ENCODE measurements around the gene MCRIP1.
A peak's percentile ranks its signal among the peaks of the same experiment; 100 is the strongest.

MCRIP1 gene

GRCh38 chr17:81833160-81833920 lies at the start of gene MCRIP1:
TSS of gene MCRIP1 (minus strand) at chr17:81833291. CDS start at chr17:81824506, 8,785 bp downstream.
- DNase-seq (ENCODE audit: low read depth in 2 of 2): peak; percentile 88 to 90

DNA sequence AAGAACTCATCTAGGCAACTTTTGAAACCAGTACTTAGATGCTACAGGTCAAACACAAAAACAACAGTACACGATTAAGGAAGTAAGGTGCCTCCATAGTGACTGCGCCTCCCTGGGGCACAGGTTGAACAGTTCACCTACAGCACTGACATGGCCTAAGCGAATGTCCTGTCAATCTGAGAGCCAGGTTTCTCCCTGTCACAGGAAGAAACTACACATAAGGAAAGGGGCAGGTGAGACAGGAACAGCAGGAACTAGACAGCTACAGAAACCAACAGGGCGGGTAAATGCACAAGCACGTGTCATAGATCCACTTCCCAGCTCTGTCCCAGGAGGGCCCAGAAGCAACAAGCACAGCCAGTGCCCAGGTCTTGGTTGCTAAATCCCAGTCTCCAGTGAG lies 46.0 kb upstream of the MCRIP1 start:
- DNase-seq (ENCODE audit: low read depth in 2 of 2): no peak

DNA sequence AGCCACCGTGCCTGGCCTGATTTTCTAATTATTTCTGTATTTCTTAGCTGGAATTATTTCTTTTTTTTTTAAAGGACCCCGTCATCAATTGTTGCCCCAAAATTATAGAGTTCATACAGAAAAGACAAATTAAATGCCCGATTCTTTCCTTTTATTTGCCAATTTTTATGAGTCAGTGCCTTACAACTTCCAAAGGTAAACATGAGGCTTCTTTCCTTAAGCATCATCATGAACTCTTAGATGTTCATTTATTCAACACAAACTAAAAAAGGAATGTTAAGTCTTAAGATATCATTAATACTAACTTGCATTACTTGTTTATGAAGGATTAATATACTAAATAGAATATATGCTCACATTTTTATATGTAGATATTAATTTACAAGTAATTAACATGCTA lies 45.2 kb upstream of the MCRIP1 start:
- no peak for DNase-seq (ENCODE audit: low read depth in 2 of 2)

DNA sequence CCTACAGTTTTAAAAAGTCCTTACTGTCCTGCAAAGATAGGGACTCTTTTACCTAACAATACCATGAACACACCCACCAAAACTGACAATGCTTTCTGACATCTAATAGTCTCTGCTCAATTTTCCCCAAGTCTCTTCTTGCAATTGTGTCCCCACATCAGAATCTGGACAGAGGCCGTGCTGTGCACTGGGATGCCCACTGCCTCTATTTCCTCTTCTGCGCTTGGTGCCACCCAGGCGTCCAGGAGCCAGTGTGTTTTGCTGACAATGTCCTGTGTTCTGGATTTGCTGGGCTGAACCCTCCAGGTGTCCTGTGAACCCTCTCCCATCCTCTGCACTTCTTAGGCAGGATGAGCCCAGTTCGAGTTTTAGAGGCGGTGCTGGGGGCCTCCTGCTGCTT lies 44.5 kb upstream of the MCRIP1 start:
- no peak for DNase-seq (ENCODE audit: low read depth in 2 of 2)

GRCh38 chr17:81871387-81872230 lies 38.5 kb upstream of the MCRIP1 start:
- peak; percentile 92 to 93 for DNase-seq (ENCODE audit: low read depth in 2 of 2)

DNA sequence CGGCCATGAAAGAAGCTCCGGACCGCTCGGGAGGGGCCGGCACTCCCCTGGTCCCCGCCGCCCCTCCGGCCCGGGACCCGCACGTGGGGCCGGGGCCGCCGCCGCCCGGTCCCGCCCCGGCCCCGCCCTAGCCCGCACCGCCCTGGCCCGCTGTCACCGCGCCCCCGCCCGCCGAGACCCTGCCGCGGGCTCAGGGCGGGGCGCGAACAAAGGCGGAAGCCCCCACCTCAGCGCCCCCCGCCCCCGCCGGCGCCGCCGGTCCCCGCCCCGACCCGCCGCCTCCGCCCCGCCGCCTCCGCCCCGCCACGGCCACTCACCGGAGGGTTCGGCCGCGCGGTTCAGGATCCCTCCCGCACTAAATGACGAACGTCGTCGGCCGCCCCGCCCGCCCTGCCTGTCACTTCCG lies 37.9 kb upstream of the MCRIP1 start, which contains the start of gene ARHGDIA:
Gene ARHGDIA (minus strand): TSS at position 357 of the 406 bp plus-strand sequence. CDS start 1,407 bp downstream, outside the sequence.
- DNase-seq (ENCODE audit: low read depth in 2 of 2): no peak

GRCh38 chr17:81870131-81870980 lies 37.3 kb upstream of the MCRIP1 start:
- no peak for DNase-seq (ENCODE audit: low read depth in 2 of 2)

DNA sequence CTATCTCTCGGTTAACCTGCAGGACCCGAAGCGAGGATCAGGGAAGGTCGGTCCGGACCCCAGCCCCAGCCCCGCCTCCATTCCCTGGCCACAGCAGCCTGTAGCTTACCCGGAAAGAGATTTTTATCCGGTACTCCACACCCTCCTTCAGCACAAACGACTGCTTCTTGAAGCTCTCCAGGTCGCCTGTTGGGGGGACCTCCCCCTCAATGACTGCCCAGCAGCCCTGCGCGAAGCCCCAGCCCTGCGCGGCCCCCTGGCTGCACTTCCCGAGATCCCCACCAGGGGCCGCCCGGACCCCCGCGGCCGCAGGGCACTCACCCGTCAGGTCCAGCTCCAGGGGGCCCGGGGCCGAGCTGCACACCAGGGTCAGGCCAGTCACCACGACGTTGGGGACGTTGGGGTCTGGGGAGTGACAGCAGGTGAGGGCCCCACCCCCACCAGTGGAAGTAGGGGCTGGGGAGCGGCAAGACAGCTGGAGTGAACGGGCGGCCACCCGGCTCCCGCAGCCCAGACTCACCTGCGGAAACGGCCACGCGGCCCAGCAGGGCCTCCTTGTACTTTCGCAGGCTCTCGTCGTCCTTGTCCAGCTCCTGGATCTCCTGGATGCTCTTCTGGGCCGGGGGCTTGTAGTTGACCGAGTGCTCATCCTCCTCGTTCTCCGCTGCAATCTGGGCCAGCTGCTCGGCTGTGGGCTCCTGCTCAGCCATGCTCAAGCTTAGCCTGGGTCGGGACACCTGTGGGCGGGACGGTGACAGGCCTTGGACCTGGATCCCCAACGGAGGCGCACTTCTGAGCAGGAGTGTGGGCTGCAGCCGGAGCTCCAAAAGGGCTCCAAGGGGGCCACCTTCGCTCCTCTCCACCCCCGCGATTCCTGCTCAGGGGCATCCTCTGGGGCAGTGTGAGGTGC lies 36.4 kb upstream of the MCRIP1 start:
- no peak for DNase-seq (ENCODE audit: low read depth in 2 of 2)

GRCh38 chr17:81868674-81869220 lies 35.7 kb upstream of the MCRIP1 start:
- no peak for DNase-seq (ENCODE audit: low read depth in 2 of 2)

- no peak for DNase-seq (ENCODE audit: low read depth in 2 of 2)
Observed at GRCh38 chr17:81867991-81868673, 35.0 kb upstream of the MCRIP1 start.

DNA sequence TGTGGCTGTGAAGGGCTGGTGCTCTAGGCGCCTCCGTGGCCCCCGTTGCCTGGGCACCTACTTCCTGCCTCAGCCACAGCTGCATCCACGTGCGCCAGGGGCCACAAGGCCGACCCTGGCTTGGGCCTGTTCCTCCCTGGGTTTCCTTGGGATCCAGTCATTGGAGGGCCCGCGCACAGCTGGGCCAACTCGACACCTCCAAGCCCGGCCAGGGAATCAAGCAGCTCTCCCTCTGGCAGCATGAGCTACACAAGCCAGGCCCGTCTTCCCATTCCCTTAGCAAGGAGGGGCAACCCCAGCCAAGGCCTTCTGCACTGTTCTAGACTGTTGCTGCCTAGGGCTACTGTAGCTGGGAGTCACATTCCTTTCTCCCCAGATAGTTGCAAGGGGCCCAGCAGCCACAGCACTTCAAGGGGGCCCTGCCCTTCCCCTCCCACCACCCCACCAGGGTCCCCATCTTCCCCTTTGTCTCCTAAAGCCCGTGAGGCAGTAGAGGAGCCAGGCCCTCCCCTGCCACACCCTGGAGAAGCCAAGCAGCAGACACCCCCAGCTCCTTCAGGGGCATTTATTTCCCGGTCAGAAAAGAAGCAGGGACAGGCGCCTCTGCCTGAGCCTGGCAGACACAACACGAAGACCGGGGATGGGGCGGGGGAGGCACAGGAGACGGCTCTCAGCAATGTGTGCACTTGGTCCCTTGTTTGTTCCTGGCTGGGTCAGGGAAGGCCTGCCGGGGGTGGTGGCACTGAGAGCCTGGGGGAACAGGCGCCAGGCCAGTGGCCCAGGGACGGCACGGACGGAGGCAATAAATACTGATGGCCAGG lies 34.3 kb upstream of the MCRIP1 start:
- no peak for DNase-seq (ENCODE audit: low read depth in 2 of 2)

- no peak for DNase-seq (ENCODE audit: low read depth in 2 of 2)
Observed at GRCh38 chr17:81866440-81867169, 33.5 kb upstream of the MCRIP1 start.

DNA sequence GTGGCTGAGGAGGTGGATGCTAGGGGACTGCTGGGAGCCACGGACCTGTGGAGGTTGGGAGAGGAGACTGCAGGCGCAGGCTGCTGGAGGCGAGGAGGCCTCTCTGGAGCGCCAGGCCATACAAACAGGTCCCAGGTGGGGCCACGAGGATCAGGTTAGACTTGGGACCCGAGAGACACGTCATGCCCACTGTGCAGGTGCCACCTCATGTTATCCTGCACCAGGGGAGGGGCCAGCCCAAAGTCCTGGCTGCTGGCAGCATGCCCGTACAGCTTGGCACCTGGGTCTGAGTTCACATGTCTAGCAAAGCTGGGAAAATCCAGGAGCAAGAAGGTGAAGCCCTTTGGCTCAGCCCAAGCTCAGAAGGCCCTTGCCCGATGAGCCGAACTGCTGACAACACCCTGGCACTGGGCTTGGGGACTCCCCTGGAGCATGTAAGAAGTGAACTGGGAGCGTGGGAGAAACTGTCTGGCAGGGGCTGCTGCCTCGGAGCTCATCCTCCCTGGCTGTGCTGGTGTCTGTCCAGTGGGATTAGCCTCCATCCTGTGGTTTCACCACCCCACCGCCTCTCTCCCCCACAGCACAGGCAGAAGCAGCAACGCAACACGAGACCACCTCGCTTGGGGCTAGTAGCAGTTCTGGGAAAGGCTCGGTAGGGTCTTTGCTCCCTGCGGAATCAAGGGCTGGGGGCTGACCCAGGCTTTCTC lies 32.8 kb upstream of the MCRIP1 start:
- no peak for DNase-seq (ENCODE audit: low read depth in 2 of 2)

GRCh38 chr17:81865358-81865732 lies 32.3 kb upstream of the MCRIP1 start:
- no peak for DNase-seq (ENCODE audit: low read depth in 2 of 2)

GRCh38 chr17:81863833-81864768 lies 31.0 kb upstream of the MCRIP1 start:
- no peak for DNase-seq (ENCODE audit: low read depth in 2 of 2)

- no peak for DNase-seq (ENCODE audit: low read depth in 2 of 2)
Observed at GRCh38 chr17:81863123-81863675, 30.1 kb upstream of the MCRIP1 start.

Measured in stimulated activated CD8-positive, alpha-beta memory T cell treated with anti-CD3 and anti-CD28 coated beads, Interleukin-7, amount 100 ng/mL, for 1 hour (primary cell).